Activated CD8-positive, alpha-beta memory T cell treated with anti-CD3 and anti-CD28 coated beads, Interleukin-2, amount 50 U/mL, for 1 hour (primary cell): ENCODE data around the gene ISYNA1.
"Not testable (repeated sequence)": the region's sequence is repeated elsewhere in the genome, so short reads cannot be mapped to it uniquely, and the experiment has no call there.

Source experiments
- DNase-seq: peaks from one replicate; pipeline ENCODE4 v3.0.0-alpha.2; 2020; ENCODE audit errors: extremely low read depth

ISYNA1 gene

GRCh38 chr19:18419195-18419698, 18.7 kb downstream of the ISYNA1 start, which contains the start of gene SSBP4:
Gene SSBP4 (plus strand): TSS chr19:18419398. CDS start chr19:18419649, 251 bp downstream.
- DNase-seq = no peak

GRCh38 chr19:18418483-18419194, 19.3 kb downstream of the ISYNA1 start:
- DNase-seq = no peak

- DNase-seq = no peak
These were observed 19.9 kb downstream of the ISYNA1 start for GRCh38 chr19:18418029-18418482.

- no peak for DNase-seq
These were observed 20.5 kb downstream of the ISYNA1 start for GRCh38 chr19:18417250-18418028.

- DNase-seq = peak; percentile 33
These were observed 21.1 kb downstream of the ISYNA1 start for GRCh38 chr19:18416778-18417249.

GRCh38 chr19:18415178-18415867, 22.6 kb downstream of the ISYNA1 start:
- DNase-seq = no peak

GRCh38 chr19:18414504-18415177, 23.3 kb downstream of the ISYNA1 start:
- no peak for DNase-seq

- no peak for DNase-seq
These were observed 25.2 kb downstream of the ISYNA1 start for GRCh38 chr19:18412610-18413239.

GRCh38 chr19:18408053-18408476, 29.9 kb downstream of the ISYNA1 start:
- DNase-seq = no peak

GRCh38 chr19:18406749-18407148, 31.2 kb downstream of the ISYNA1 start:
- DNase-seq = no peak

- DNase-seq = not testable (repeated sequence)
These were observed 32.2 kb downstream of the ISYNA1 start for GRCh38 chr19:18405754-18406153.

- DNase-seq = not testable (repeated sequence)
These were observed 35.3 kb downstream of the ISYNA1 start for GRCh38 chr19:18402455-18403248.

- DNase-seq = no peak
These were observed 36.3 kb downstream of the ISYNA1 start for GRCh38 chr19:18401580-18402112.

GRCh38 chr19:18399008-18399407, 38.9 kb downstream of the ISYNA1 start:
- DNase-seq = no peak

- DNase-seq = no peak
These were observed 40.4 kb downstream of the ISYNA1 start, which contains the start of gene LRRC25 for GRCh38 chr19:18397242-18398202. Gene LRRC25 (minus strand): TSS chr19:18397622. CDS start chr19:18396963, 659 bp downstream.

- DNase-seq = no peak
These were observed 41.3 kb downstream of the ISYNA1 start for GRCh38 chr19:18396471-18397241.

- no peak for DNase-seq
These were observed 44.1 kb downstream of the ISYNA1 start for GRCh38 chr19:18393836-18394235.

GRCh38 chr19:18392926-18393325, 45.0 kb downstream of the ISYNA1 start:
- no peak for DNase-seq
